ENCODE measurements around the gene SOCS3.
A peak's percentile ranks its signal among the peaks of the same experiment; 100 is the strongest.

Gene SOCS3

GRCh38 chr17:78384479-78385175 lies 24.8 kb upstream of the SOCS3 start:
- Histone ChIP-seq H3K36me3 (ENCODE audit: insufficient read depth, low read length) (no peaks in the 10 kb centered on the region), H3K9ac (ENCODE audit: insufficient read length) (no peak overlapping the region), H3K4me3 (no peak overlapping the region), H3K9me3 (ENCODE audit: low read depth, low read length) (no peaks in the 10 kb centered on the region), H3K27ac (no peak overlapping the region)
- DNase-seq (ENCODE audit: low read depth, low spot score) = no peak
- TF ChIP-seq EZH2 (IDR thresholded peaks at IDR 0.05) = no peak
- TF ChIP-seq FOXP2 (optimal IDR thresholded peaks at IDR 0.05; ENCODE audit: control extremely low read depth, extremely low read length, insufficient read depth) = no peak
- TF ChIP-seq POLR2AphosphoS5 (IDR thresholded peaks at IDR 0.05; ENCODE audit: borderline replicate concordance, low read depth, low read length) = no peak

- Histone ChIP-seq H3K36me3 (ENCODE audit: insufficient read depth, low read length) (no peaks in the 10 kb centered on the region), H3K9ac (ENCODE audit: insufficient read length) (no peak overlapping the region), H3K27ac (no peak overlapping the region), H3K4me3 (no peak overlapping the region), H3K9me3 (ENCODE audit: low read depth, low read length) (no peaks in the 10 kb centered on the region)
- DNase-seq (ENCODE audit: low read depth, low spot score) = no peak
- TF ChIP-seq FOXP2 (optimal IDR thresholded peaks at IDR 0.05; ENCODE audit: control extremely low read depth, extremely low read length, insufficient read depth) (no peak), POLR2AphosphoS5 (IDR thresholded peaks at IDR 0.05; ENCODE audit: borderline replicate concordance, low read depth, low read length) (no peak), EZH2 (IDR thresholded peaks at IDR 0.05) (no peak)
Measured at GRCh38 chr17:78383725-78384471, 24.0 kb upstream of the SOCS3 start.

- Histone ChIP-seq H3K27ac (no peak overlapping the region), H3K9ac (ENCODE audit: insufficient read length) (no peak overlapping the region), H3K9me3 (ENCODE audit: low read depth, low read length) (no peaks in the 10 kb centered on the region), H3K4me3 (no peak overlapping the region), H3K36me3 (ENCODE audit: insufficient read depth, low read length) (no peaks in the 10 kb centered on the region)
- TF ChIP-seq FOXP2 (optimal IDR thresholded peaks at IDR 0.05; ENCODE audit: control extremely low read depth, extremely low read length, insufficient read depth) (no peak), POLR2AphosphoS5 (IDR thresholded peaks at IDR 0.05; ENCODE audit: borderline replicate concordance, low read depth, low read length) (no peak), EZH2 (IDR thresholded peaks at IDR 0.05) (no peak)
- DNase-seq (ENCODE audit: low read depth, low spot score) = no peak
Measured at GRCh38 chr17:78381601-78382232, 21.8 kb upstream of the SOCS3 start.

- TF ChIP-seq POLR2AphosphoS5 (IDR thresholded peaks at IDR 0.05; ENCODE audit: borderline replicate concordance, low read depth, low read length) (no peak), FOXP2 (optimal IDR thresholded peaks at IDR 0.05; ENCODE audit: control extremely low read depth, extremely low read length, insufficient read depth) (no peak), EZH2 (IDR thresholded peaks at IDR 0.05) (no peak)
- no peak overlapping the region for H3K9ac ChIP-seq (ENCODE audit: insufficient read length)
- no peak overlapping the region for H3K27ac ChIP-seq
- H3K9me3 ChIP-seq (ENCODE audit: low read depth, low read length) = no peaks in the 10 kb centered on the region
- no peak overlapping the region for H3K4me3 ChIP-seq
- DNase-seq (ENCODE audit: low read depth, low spot score) = no peak
- no peaks in the 10 kb centered on the region for H3K36me3 ChIP-seq (ENCODE audit: insufficient read depth, low read length)
Measured at GRCh38 chr17:78380370-78380769, 20.5 kb upstream of the SOCS3 start.

- Histone ChIP-seq H3K9me3 (ENCODE audit: low read depth, low read length) (no peaks in the 10 kb centered on the region), H3K4me3 (peak overlapping the region; percentile 90), H3K36me3 (ENCODE audit: insufficient read depth, low read length) (no peaks in the 10 kb centered on the region), H3K9ac (ENCODE audit: insufficient read length) (peak overlapping the region; percentile 90), H3K27ac (no peak overlapping the region; the same call in 1 of the 2 replicates)
- no peak for DNase-seq (ENCODE audit: low read depth, low spot score)
- TF ChIP-seq EZH2 (IDR thresholded peaks at IDR 0.05) (no peak), POLR2AphosphoS5 (IDR thresholded peaks at IDR 0.05; ENCODE audit: borderline replicate concordance, low read depth, low read length) (no peak), FOXP2 (optimal IDR thresholded peaks at IDR 0.05; ENCODE audit: control extremely low read depth, extremely low read length, insufficient read depth) (no peak)
Measured at GRCh38 chr17:78379131-78379491, 19.2 kb upstream of the SOCS3 start.

- H3K4me3 ChIP-seq = peak within 1 kb of the TSS; percentile 90
- H3K9me3 ChIP-seq (ENCODE audit: low read depth, low read length) = no peaks in the 10 kb centered on the region
- H3K27ac ChIP-seq = peak within 1 kb of the TSS; percentile 40; the same call in 1 of the 2 replicates
- no peak for DNase-seq (ENCODE audit: low read depth, low spot score)
- peak within 1 kb of the TSS; percentile 90 for H3K9ac ChIP-seq (ENCODE audit: insufficient read length)
- H3K36me3 ChIP-seq (ENCODE audit: insufficient read depth, low read length) = no peaks in the 10 kb centered on the region
- TF ChIP-seq FOXP2 (optimal IDR thresholded peaks at IDR 0.05; ENCODE audit: control extremely low read depth, extremely low read length, insufficient read depth) = no peak
- peak; percentile 88; the same call in 1 of the 2 replicates for TF ChIP-seq POLR2AphosphoS5 (IDR thresholded peaks at IDR 0.05; ENCODE audit: borderline replicate concordance, low read depth, low read length)
- no peak for TF ChIP-seq EZH2 (IDR thresholded peaks at IDR 0.05)
Measured at GRCh38 chr17:78378225-78379130, 18.6 kb upstream of the SOCS3 start, which contains the start of gene PGS1. PGS1 (plus strand) TSS chr17:78378649; CDS start chr17:78378666, 17 bp downstream.

- no peak for DNase-seq (ENCODE audit: low read depth, low spot score)
- no peak for TF ChIP-seq FOXP2 (optimal IDR thresholded peaks at IDR 0.05; ENCODE audit: control extremely low read depth, extremely low read length, insufficient read depth)
- TF ChIP-seq EZH2 (IDR thresholded peaks at IDR 0.05) = no peak
- TF ChIP-seq POLR2AphosphoS5 (IDR thresholded peaks at IDR 0.05; ENCODE audit: borderline replicate concordance, low read depth, low read length) = no peak
- Histone ChIP-seq H3K27ac (no peak overlapping the region), H3K9me3 (ENCODE audit: low read depth, low read length) (no peaks in the 10 kb centered on the region), H3K36me3 (ENCODE audit: insufficient read depth, low read length) (no peaks in the 10 kb centered on the region), H3K9ac (ENCODE audit: insufficient read length) (peak overlapping the region; percentile 90), H3K4me3 (peak overlapping the region; percentile 90)
Measured at GRCh38 chr17:78377858-78378224, 18.0 kb upstream of the SOCS3 start.

All from SK-N-MC (cell line).